HUES6 (cell line): ENCODE measurements around the gene DCLRE1B.
"Not testable (repeated sequence)": the region's sequence is repeated elsewhere in the genome, so short reads cannot be mapped to it uniquely, and the experiment has no call there.

Source experiments
- H3K27ac ChIP-seq: 2 replicates; pipeline ENCODE4 v1.7.0; 2013; ENCODE audit warnings: low read depth, mild to moderate bottlenecking, low read length, inconsistent platforms
- H3K27me3 ChIP-seq: 2 replicates; pipeline ENCODE4 v1.6.1; 2013; ENCODE audit warnings: low read length; ENCODE audit not compliant: control insufficient read depth, insufficient read depth
- H3K36me3 ChIP-seq: 2 replicates; pipeline ENCODE4 v1.6.1; 2013; ENCODE audit warnings: low read length; ENCODE audit not compliant: control insufficient read depth, insufficient read depth
- H3K4me1 ChIP-seq: 2 replicates; pipeline ENCODE4 v1.6.1; 2013; ENCODE audit warnings: low read length; ENCODE audit not compliant: control insufficient read depth, insufficient read depth
- H3K4me3 ChIP-seq: 2 replicates; pipeline ENCODE4 v1.5.1; 2013; ENCODE audit warnings: low read depth, low read length
- H3K9ac ChIP-seq: one replicate; pipeline ENCODE4 v1.6.1; 2013; ENCODE audit warnings: mild to moderate bottlenecking, low read length
- H3K9me3 ChIP-seq: 2 replicates; pipeline ENCODE4 v1.6.1; 2013; ENCODE audit warnings: low read depth, low read length; ENCODE audit not compliant: control insufficient read depth, insufficient read depth

The DCLRE1B gene

GRCh38 chr1:113941245-113941559 lies 36.1 kb downstream of the DCLRE1B start:
- Histone ChIP-seq H3K9ac (no peak overlapping the region), H3K4me1 (peaks cover 12% of the 10 kb centered on the region), H3K9me3 (no peaks in the 10 kb centered on the region), H3K36me3 (peaks cover 25% of the 10 kb centered on the region), H3K27ac (no peak overlapping the region), H3K4me3 (no peak overlapping the region), H3K27me3 (no peaks in the 10 kb centered on the region)

- Histone ChIP-seq H3K36me3 (peaks cover 25% of the 10 kb centered on the region), H3K4me3 (no peak overlapping the region), H3K9ac (no peak overlapping the region)
Measured at GRCh38 chr1:113942527-113942926, 37.4 kb downstream of the DCLRE1B start.

GRCh38 chr1:113943028-113943811 lies 38.1 kb downstream of the DCLRE1B start:
- H3K27ac ChIP-seq = no peak overlapping the region
- H3K4me3 ChIP-seq = no peak overlapping the region
- H3K4me1 ChIP-seq = peaks cover 20% of the 10 kb centered on the region
- no peaks in the 10 kb centered on the region for H3K27me3 ChIP-seq
- H3K9ac ChIP-seq = no peak overlapping the region
- H3K9me3 ChIP-seq = no peaks in the 10 kb centered on the region
- H3K36me3 ChIP-seq = peaks cover 25% of the 10 kb centered on the region

More at GRCh38 chr1:113942527-113942926, 37.4 kb downstream of the DCLRE1B start:
- Histone ChIP-seq H3K4me1 (peaks cover 16% of the 10 kb centered on the region), H3K27me3 (no peaks in the 10 kb centered on the region), H3K27ac (no peak overlapping the region), H3K9me3 (no peaks in the 10 kb centered on the region)

GRCh38 chr1:113945329-113945728 lies 40.2 kb downstream of the DCLRE1B start:
- Histone ChIP-seq H3K27ac (no peak overlapping the region), H3K27me3 (no peaks in the 10 kb centered on the region), H3K36me3 (peaks cover 21% of the 10 kb centered on the region), H3K4me1 (peaks cover 20% of the 10 kb centered on the region), H3K9ac (no peak overlapping the region), H3K4me3 (no peak overlapping the region), H3K9me3 (no peaks in the 10 kb centered on the region)

- Histone ChIP-seq H3K4me1 (peaks cover 20% of the 10 kb centered on the region), H3K9me3 (no peaks in the 10 kb centered on the region), H3K27me3 (no peaks in the 10 kb centered on the region), H3K36me3 (peaks cover 13% of the 10 kb centered on the region), H3K4me3 (no peak overlapping the region), H3K9ac (no peak overlapping the region), H3K27ac (no peak overlapping the region)
Measured at GRCh38 chr1:113946112-113946511, 41.0 kb downstream of the DCLRE1B start.

GRCh38 chr1:113946678-113947387 lies 41.7 kb downstream of the DCLRE1B start:
- Histone ChIP-seq H3K36me3 (peaks cover 9% of the 10 kb centered on the region), H3K4me1 (peaks cover 20% of the 10 kb centered on the region), H3K27ac (no peak overlapping the region; the same call in 1 of the 2 replicates), H3K9me3 (no peaks in the 10 kb centered on the region), H3K9ac (no peak overlapping the region), H3K27me3 (no peaks in the 10 kb centered on the region), H3K4me3 (no peak overlapping the region)

GRCh38 chr1:113947388-113948107 lies 42.4 kb downstream of the DCLRE1B start:
- peaks cover 9% of the 10 kb centered on the region for H3K36me3 ChIP-seq
- H3K27me3 ChIP-seq = no peaks in the 10 kb centered on the region
- no peak overlapping the region for H3K9ac ChIP-seq
- no peak overlapping the region for H3K4me3 ChIP-seq
- H3K9me3 ChIP-seq = no peaks in the 10 kb centered on the region
- no peak overlapping the region; the same call in 1 of the 2 replicates for H3K27ac ChIP-seq
- H3K4me1 ChIP-seq = peaks cover 20% of the 10 kb centered on the region

- not testable (repeated sequence) for H3K36me3 ChIP-seq, H3K9ac ChIP-seq, H3K9me3 ChIP-seq, H3K4me3 ChIP-seq, H3K27me3 ChIP-seq
- 0 out of 2 replicates have a peak overlapping the region, but pooled peaks have one; percentile 6 for H3K27ac ChIP-seq
- peaks cover 20% of the 10 kb centered on the region for H3K4me1 ChIP-seq
Measured at GRCh38 chr1:113948151-113948550, 43.0 kb downstream of the DCLRE1B start.

- no peaks in the 10 kb centered on the region for H3K27me3 ChIP-seq
- no peak overlapping the region for H3K9ac ChIP-seq
- no peak overlapping the region for H3K4me3 ChIP-seq
- H3K4me1 ChIP-seq = peaks cover 20% of the 10 kb centered on the region
- H3K27ac ChIP-seq = no peak overlapping the region
- H3K9me3 ChIP-seq = no peaks in the 10 kb centered on the region
- H3K36me3 ChIP-seq = 0 out of 2 replicates have a peak, but pooled peaks cover 3% of the 10 kb centered on the region
Measured at GRCh38 chr1:113949007-113949406, 43.9 kb downstream of the DCLRE1B start.

- no peak overlapping the region for H3K27ac ChIP-seq
- H3K36me3 ChIP-seq = peaks cover 12% of the 10 kb centered on the region
- H3K27me3 ChIP-seq = no peaks in the 10 kb centered on the region
- no peak overlapping the region for H3K4me3 ChIP-seq
- peaks cover 20% of the 10 kb centered on the region for H3K4me1 ChIP-seq
- H3K9me3 ChIP-seq = no peaks in the 10 kb centered on the region
- H3K9ac ChIP-seq = no peak overlapping the region
Measured at GRCh38 chr1:113950908-113951307, 45.8 kb downstream of the DCLRE1B start.

GRCh38 chr1:113951719-113952118 lies 46.6 kb downstream of the DCLRE1B start:
- no peak overlapping the region for H3K27ac ChIP-seq
- no peaks in the 10 kb centered on the region for H3K27me3 ChIP-seq
- peaks cover 15% of the 10 kb centered on the region for H3K4me1 ChIP-seq
- no peak overlapping the region for H3K9ac ChIP-seq
- H3K9me3 ChIP-seq = no peaks in the 10 kb centered on the region
- H3K4me3 ChIP-seq = no peak overlapping the region
- H3K36me3 ChIP-seq = peaks cover 18% of the 10 kb centered on the region
